ENCODE data around the gene LSS. TPM values are rescaled to one million over a fixed set of nuclear protein-coding genes. Genes with fewer than 3 reads are reported as not detected.

The LSS gene
- total RNA-seq, 1 donor from 2014 or later, result 43.7 TPM

- FAIRE-seq, result no peak
- H3K4me3 ChIP-seq (ENCODE audit: low read depth, low read length), result no peak overlapping the region
These were observed 66.7 kb downstream of the LSS start for GRCh38 chr21:46161633-46162592.

GRCh38 chr21:46160907-46161632 is 67.5 kb downstream of the LSS start:
- TF ChIP-seq CTCF (IDR thresholded peaks at IDR 0.05; ENCODE audit: insufficient read depth, low read length, severe bottlenecking), result no peak
- H3K36me3 ChIP-seq (ENCODE audit: control insufficient read depth, insufficient read depth, low read length), result no peaks in the 10 kb centered on the region
- no peak overlapping the region for H3K4me3 ChIP-seq (ENCODE audit: low read depth, low read length)
- FAIRE-seq (no peak), DNase-seq (ENCODE audit: low read depth) (no peak)
- no peaks in the 10 kb centered on the region for H3K27me3 ChIP-seq (ENCODE audit: control insufficient read depth, insufficient read depth, low read length)

More at GRCh38 chr21:46161633-46162592, 66.7 kb downstream of the LSS start:
- no peaks in the 10 kb centered on the region for H3K36me3 ChIP-seq (ENCODE audit: control insufficient read depth, insufficient read depth, low read length)
- no peak for TF ChIP-seq CTCF (IDR thresholded peaks at IDR 0.05; ENCODE audit: insufficient read depth, low read length, severe bottlenecking)
- no peak for DNase-seq (ENCODE audit: low read depth)
- H3K27me3 ChIP-seq (ENCODE audit: control insufficient read depth, insufficient read depth, low read length), result no peaks in the 10 kb centered on the region

- no peaks in the 10 kb centered on the region for H3K27me3 ChIP-seq (ENCODE audit: control insufficient read depth, insufficient read depth, low read length)
- DNase-seq (ENCODE audit: low read depth) (no peak), FAIRE-seq (no peak)
- no peak for TF ChIP-seq CTCF (IDR thresholded peaks at IDR 0.05; ENCODE audit: insufficient read depth, low read length, severe bottlenecking)
- no peak overlapping the region for H3K4me3 ChIP-seq (ENCODE audit: low read depth, low read length)
- H3K36me3 ChIP-seq (ENCODE audit: control insufficient read depth, insufficient read depth, low read length), result no peaks in the 10 kb centered on the region
These were observed 68.0 kb downstream of the LSS start for GRCh38 chr21:46160657-46160906.

GRCh38 chr21:46159841-46160656 is 68.5 kb downstream of the LSS start:
- no peak for TF ChIP-seq CTCF (IDR thresholded peaks at IDR 0.05; ENCODE audit: insufficient read depth, low read length, severe bottlenecking)
- FAIRE-seq (no peak), DNase-seq (ENCODE audit: low read depth) (no peak)
- no peak overlapping the region for H3K4me3 ChIP-seq (ENCODE audit: low read depth, low read length)
- no peaks in the 10 kb centered on the region for H3K27me3 ChIP-seq (ENCODE audit: control insufficient read depth, insufficient read depth, low read length)
- H3K36me3 ChIP-seq (ENCODE audit: control insufficient read depth, insufficient read depth, low read length), result no peaks in the 10 kb centered on the region

- H3K4me3 ChIP-seq (ENCODE audit: low read depth, low read length), result no peak overlapping the region
- no peak for TF ChIP-seq CTCF (IDR thresholded peaks at IDR 0.05; ENCODE audit: insufficient read depth, low read length, severe bottlenecking)
- no peaks in the 10 kb centered on the region for H3K36me3 ChIP-seq (ENCODE audit: control insufficient read depth, insufficient read depth, low read length)
- H3K27me3 ChIP-seq (ENCODE audit: control insufficient read depth, insufficient read depth, low read length), result no peaks in the 10 kb centered on the region
- DNase-seq (ENCODE audit: low read depth), result no peak
- no peak for FAIRE-seq
These were observed 69.2 kb downstream of the LSS start for GRCh38 chr21:46159390-46159789.
